SW480 (cell line): ENCODE measurements around the gene MORN5.

Experiments
- DNase-seq: peaks from one replicate; pipeline ENCODE4 v3.0.0-alpha.2; 2016; ENCODE audit warnings: low spot score

Gene MORN5

GRCh38 chr9:122144836-122145591 lies 14.7 kb upstream of the MORN5 start:
- peak; percentile 14 for DNase-seq

GRCh38 chr9:122145592-122145863 lies 14.2 kb upstream of the MORN5 start:
- DNase-seq: no peak

GRCh38 chr9:122151267-122151828 lies 8.4 kb upstream of the MORN5 start:
- no peak for DNase-seq

DNA sequence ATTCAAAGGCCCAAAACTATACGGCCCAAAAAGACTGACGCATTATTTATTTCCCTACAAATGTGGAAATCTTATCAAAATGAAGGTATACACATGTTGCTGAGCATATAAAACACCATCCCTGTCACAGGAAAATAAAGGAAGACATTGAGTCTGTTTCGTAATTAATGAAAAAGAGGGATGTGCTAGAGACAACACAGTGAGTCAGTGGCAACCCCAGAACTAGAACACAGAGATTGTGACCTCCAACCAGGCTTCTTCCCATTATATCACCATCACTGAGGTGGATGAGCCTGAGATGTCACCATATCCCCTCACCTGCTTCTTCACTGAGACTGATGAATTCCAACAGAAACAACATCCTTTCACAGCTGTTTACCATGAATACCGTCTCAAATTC lies 3.9 kb upstream of the MORN5 start:
- no peak for DNase-seq

DNA sequence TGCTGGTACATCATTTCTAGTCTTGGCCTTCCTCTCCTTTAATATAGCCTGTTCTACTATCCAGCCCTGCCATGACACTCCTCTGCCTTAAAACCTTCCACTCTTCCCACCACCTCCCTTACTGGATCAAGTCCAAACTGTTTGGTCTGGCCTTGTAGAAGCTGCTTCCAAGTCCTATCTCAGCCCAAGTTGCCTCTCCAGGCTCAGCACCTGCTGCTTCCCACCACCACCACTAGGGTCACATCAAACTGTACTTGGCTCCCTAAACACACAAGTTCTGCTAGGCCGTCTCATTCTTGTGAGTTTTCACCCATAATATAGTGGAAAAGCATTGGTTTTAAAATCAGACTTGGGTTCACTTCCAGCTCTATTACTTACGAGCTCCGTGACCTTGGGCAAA lies 1.5 kb upstream of the MORN5 start:
- peak; percentile 71 for DNase-seq

GRCh38 chr9:122159925-122160246 lies 178 bp downstream of the MORN5 start:
- DNase-seq: no peak

DNA sequence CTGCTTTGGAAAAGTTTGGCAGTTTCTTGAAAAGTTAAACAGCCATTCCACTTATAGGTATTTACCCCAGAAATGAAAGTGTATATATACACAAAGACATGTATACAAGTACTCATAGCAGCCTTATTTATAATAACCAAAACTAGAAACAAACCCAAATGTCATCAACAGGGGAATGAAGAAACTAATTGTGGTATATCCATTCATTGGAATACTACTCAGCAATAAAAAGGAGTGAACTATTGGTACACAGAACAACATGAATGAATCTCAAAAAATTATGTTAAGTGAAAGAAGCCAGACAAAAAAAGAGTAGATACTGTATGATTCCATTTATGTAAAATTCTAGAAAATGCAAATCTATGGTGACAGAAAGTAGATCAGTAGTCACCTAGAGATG lies 2.7 kb downstream of the MORN5 start:
- no peak for DNase-seq

- no peak for DNase-seq
Observed at GRCh38 chr9:122164286-122164685, 4.6 kb downstream of the MORN5 start.

DNA sequence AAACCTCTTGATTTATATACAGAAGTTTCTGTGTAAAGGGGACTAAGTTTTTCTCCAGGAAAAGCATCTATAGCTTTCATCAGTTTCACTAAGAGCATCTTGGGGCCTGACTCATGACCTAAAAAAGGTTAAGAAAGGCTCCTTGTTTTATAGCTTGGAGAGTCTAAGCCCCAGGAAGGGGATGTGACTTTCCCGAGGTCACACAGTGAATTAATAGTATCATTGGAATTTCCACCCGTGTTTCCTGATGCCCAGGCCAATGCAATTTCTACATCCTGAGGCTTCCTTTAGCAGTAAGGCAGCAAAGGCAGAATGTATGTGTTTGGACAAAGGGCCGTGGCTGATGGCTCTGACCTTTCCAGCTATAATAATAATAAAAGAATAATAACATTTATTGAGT lies 8.6 kb downstream of the MORN5 start:
- no peak for DNase-seq

DNA sequence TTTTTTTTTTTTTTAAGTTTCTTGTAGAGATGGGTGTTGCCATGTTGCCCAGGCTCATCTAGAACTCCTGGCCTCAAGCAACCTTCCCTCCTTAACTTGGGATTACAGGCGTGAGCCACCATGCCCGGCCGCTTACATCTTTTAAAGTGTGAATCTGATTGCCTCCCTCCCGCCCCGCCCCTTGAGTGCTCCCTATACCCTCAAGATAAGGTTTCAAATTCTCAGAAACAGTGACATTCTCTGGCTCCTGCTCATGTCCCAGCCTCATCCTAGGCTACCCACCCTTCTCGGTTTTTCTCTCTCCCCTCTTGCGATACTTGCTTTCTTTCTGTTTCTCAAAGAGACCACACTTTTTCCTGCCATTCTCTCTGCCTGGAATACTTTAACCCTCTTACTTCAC lies 12.4 kb downstream of the MORN5 start:
- DNase-seq: no peak

- DNase-seq: no peak
Observed at GRCh38 chr9:122173670-122174069, 14.0 kb downstream of the MORN5 start.

DNA sequence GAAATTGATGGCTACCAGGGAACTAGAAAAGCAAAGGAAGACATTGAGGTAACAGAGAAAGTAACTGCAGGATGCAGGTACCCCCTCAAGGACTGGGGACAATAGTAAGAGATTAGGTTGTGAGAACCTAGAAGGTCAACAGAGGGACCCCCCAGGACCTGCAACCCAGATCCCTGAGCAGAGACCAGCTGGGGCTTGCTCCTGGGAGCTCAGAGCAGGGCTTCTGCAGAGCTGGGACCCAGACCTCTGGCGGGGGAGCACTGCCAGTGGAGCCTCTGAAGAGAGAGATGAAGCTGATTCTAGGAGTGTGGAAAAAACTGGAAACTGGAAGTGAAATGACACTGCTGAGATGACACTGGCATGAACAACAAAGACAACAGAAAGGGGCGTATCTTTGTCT lies 17.2 kb downstream of the MORN5 start:
- DNase-seq: no peak

- peak; percentile 52 for DNase-seq
Observed at GRCh38 chr9:122179054-122179689, 19.5 kb downstream of the MORN5 start.

DNA sequence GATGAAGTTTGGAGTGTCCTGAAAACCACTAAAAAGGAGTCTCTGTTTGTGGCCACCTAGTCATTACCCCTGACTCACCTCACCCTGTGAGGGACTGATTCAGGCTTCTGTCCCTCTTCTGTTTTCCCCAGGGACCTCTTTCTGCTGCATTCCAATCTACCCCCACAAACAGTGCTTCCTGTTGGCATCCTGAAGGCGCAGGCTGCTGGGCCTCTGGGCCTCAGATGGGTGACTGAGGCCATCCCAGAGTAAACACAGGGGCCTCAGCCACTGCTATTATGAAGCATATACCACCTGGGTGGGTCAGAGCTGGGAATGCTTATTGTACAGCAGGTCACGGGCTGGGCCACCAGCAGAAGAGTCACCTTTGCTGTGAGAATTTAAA lies 20.0 kb downstream of the MORN5 start:
- DNase-seq: peak; percentile 94

- DNase-seq: peak; percentile 89
Observed at GRCh38 chr9:122180633-122181032, 20.9 kb downstream of the MORN5 start.

DNA sequence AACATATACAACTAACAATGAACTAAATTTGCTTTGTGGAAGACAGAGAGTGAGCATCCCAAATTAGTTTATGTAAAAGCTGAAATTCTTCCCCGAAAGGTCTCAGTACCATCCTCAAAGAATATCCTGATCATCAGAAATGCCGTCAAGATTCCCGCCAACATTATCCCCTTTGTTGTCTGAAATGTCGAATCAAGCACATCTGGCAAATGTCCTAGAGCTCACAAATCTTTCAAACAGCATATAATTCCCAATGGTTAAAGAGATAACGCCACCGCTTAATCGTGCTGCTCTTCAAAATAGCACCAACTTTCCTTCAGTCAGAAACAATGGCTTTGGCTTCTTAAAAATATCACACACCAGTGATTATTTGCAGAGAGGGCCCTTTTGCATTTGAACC lies 23.8 kb downstream of the MORN5 start:
- DNase-seq: no peak

DNA sequence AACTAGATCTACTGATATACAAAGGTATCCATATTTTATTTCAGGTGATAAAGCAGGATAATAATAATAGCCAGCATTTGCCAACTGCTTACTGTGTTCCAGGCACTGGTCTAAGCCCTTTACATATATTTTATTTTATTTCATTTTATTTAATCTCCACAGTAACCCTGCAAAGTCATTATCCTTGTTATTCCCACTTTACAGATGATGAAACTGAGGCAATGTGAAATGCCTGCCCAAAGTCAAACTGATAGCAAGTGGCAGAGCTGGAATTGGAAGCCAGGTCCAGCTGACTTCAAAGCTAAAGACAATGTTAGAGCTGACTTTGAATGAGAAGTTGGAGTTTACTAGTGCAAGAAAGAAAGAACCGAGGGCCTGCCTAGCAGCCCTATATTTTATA lies 24.8 kb downstream of the MORN5 start:
- no peak for DNase-seq

- no peak for DNase-seq
Observed at GRCh38 chr9:122186301-122186700, 26.6 kb downstream of the MORN5 start.

DNA sequence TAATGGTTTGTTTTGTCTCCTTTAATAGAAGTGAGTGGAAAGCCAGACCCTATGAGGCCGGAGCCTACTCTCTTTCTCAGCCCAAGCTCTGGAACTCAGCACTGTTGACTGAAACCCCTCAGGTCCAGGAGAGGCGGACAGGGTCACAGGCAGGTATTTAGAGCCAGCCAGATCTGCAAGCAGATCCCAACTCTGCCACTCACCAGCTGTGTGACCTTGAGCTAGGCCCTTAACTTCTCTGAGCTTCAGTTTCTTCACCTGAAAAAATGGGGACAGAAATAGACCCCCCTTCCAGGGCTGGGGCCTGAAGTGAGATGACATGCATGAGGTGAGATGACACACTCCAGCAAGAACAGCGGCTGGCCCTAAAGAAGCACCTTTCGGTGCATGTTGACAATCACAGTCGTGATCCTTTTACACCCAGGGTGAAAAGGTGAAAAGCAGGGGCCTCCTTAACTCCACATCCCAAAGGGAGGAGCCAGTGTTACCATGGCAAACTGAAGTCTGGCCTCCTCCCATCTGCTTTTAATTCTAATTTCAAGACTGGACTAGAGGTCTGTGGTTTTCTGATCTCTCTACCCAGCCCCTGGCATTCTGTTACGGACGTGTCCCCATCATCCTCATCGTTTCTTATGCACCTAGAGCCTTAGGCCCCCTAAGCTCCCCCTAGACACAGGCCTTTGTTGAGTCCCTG lies 27.2 kb downstream of the MORN5 start:
- DNase-seq: no peak

- DNase-seq: no peak
Observed at GRCh38 chr9:122188369-122188768, 28.7 kb downstream of the MORN5 start.

GRCh38 chr9:122190597-122191381 lies 31.1 kb downstream of the MORN5 start:
- peak; percentile 97 for DNase-seq

GRCh38 chr9:122191584-122191983 lies 31.9 kb downstream of the MORN5 start:
- DNase-seq: peak; percentile 76
